RWPE1 (cell line): Measurements from ENCODE around the gene EVX2.
A peak's percentile ranks its signal among the peaks of the same experiment; 100 is the strongest.

ENCODE experiments used
- CTCF ChIA-PET: fragments of 350-600 bp; sonication (Branson Sonifier 250); formaldehyde crosslinking; extraction: SDS; loops from one replicate; lab custom pipeline; 2021; lab: Yijun Ruan, JAX
- POLR2A ChIA-PET: fragments of 400-600 bp; formaldehyde crosslinking; extraction: SDS; loops from one replicate; lab custom pipeline; 2020; ENCODE audit warnings: antibody characterized with exemption; ENCODE audit not compliant: low non-redundant PET; lab: Yijun Ruan, JAX
- DNase-seq: peaks from one replicate; pipeline ENCODE4 v3.0.0; 2012; ENCODE audit warnings: low spot score
- H3K27ac ChIP-seq: fragments of 450-650 bp; 2 replicates; pipeline ENCODE4 v1.5.1; 2017
- TF ChIP-seq, protein P1 (sequence below): fragments of 450-650 bp; conservative IDR thresholded peaks from 2 replicates; pipeline ENCODE4 v1.5.1; 2017; ENCODE audit warnings: low read depth, mild to moderate bottlenecking

EVX2 gene

DNA sequence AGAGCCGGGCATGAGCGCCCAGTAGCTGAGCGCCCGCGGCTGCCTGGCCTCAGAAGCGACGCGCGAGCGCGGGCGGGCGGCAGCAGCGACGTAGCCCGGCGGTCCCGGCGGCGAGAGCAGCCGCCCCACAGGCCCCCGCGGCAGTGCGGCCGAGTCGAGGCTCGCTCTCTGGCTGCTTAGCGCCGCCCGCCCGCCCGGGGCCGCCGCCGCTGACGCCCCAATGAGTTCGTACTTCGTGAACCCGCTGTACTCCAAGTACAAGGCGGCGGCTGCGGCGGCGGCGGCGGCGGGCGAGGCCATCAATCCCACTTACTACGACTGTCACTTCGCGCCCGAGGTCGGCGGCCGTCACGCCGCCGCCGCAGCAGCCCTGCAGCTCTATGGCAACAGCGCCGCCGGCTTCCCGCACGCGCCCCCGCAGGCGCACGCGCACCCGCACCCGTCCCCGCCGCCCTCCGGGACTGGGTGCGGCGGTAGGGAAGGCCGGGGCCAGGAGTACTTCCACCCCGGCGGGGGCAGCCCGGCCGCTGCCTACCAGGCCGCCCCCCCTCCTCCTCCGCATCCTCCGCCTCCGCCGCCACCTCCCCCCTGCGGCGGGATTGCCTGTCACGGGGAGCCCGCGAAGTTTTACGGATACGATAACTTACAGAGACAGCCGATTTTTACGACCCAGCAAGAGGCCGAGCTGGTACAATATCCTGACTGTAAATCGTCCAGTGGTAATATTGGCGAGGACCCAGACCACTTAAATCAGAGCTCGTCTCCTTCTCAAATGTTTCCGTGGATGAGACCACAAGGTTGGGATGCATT lies 46.6 kb upstream of the EVX2 start:
- DNase-seq = peak; percentile 49
- ChIA-PET POLR2A (no interaction called here), CTCF (interaction anchor here (0.6 to 2.0 kb wide), 5 partner anchors 10 to 530 kb away, joined by 3 to 10 read pairs (median 6); no protein-coding TSS in a partner anchor)
- H3K27ac ChIP-seq = peak overlapping the region; percentile 93
- TF ChIP-seq, protein P1, sequence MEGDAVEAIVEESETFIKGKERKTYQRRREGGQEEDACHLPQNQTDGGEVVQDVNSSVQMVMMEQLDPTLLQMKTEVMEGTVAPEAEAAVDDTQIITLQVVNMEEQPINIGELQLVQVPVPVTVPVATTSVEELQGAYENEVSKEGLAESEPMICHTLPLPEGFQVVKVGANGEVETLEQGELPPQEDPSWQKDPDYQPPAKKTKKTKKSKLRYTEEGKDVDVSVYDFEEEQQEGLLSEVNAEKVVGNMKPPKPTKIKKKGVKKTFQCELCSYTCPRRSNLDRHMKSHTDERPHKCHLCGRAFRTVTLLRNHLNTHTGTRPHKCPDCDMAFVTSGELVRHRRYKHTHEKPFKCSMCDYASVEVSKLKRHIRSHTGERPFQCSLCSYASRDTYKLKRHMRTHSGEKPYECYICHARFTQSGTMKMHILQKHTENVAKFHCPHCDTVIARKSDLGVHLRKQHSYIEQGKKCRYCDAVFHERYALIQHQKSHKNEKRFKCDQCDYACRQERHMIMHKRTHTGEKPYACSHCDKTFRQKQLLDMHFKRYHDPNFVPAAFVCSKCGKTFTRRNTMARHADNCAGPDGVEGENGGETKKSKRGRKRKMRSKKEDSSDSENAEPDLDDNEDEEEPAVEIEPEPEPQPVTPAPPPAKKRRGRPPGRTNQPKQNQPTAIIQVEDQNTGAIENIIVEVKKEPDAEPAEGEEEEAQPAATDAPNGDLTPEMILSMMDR = no peak

DNA sequence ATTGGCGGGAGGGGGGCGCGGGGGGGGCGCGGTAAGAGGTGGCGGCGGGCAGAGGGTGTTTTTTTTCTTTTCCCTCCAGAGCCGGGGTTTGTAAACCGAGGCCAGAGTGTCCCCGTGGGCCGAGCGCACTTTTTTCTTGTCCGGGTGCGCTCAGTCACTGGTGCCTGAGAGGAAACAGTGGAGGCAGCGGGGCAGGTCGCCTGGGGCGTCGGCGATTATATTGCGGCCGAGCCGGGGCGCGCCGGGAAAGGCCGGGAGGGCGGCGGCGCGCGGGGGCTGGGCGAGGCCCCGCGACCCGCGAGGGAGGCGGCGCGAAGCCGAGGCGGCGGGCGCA lies 46.0 kb upstream of the EVX2 start:
- CTCF ChIA-PET = interaction anchor here (0.6 to 2.0 kb wide), 4 partner anchors 11 to 524 kb away, joined by 3 to 10 read pairs (median 8); no protein-coding TSS in a partner anchor

DNA sequence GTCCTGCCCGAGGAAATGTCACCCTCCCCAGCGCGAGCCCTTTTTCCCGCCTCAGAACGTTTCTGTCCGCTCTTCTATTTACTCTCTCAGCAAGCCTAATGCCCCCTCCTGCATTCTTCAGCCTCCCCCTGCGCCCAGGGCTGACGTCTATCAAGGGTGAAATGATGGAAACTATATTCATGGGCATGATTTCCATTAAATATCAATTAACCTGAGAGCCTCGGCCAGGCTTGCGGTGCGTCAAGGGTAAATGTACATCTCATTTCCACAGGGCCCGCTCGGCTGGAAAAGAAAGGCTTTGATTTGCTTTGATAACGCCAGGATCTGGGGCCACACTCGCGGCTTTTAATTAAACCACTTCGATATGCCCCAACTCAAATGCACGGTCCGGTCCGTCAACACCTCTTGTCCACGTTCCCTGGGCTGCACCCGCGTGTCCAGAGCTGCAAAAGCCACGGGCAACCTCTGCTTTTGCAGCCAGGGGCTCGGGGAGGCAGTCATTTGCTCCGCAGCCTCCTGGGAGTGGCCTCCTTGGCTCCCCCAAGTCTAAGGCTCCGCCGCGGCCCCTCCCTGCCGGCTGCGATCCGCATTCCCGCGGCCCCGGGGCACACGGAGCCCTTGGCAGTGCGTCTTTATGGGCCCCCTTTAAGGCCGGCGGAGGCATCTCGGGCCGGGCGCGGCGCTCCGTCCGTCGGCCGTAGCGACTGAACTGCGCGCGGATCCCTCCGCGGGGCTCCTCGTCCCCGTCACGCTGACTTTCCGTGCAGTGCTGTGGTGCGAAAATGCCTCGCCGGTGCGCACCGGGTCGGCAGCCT lies 45.4 kb upstream of the EVX2 start, which contains the start of gene HOXD8:
TSS of gene HOXD8 (plus strand) at position 724 of the 815 bp plus-strand sequence. CDS start 662 bp downstream, outside the sequence.
- CTCF ChIA-PET = interaction anchor here (3.2 kb wide), 1 partner anchor 523 kb away, joined by 42 read pairs; no protein-coding TSS in a partner anchor
- TF ChIP-seq, protein P1 = no peak

More for the DNA sequence above, 46.0 kb upstream of the EVX2 start:
- TF ChIP-seq, protein P1 = no peak
- H3K27ac ChIP-seq = peak overlapping the region; percentile 93
- POLR2A ChIA-PET = no interaction called here
- no peak for DNase-seq

DNA sequence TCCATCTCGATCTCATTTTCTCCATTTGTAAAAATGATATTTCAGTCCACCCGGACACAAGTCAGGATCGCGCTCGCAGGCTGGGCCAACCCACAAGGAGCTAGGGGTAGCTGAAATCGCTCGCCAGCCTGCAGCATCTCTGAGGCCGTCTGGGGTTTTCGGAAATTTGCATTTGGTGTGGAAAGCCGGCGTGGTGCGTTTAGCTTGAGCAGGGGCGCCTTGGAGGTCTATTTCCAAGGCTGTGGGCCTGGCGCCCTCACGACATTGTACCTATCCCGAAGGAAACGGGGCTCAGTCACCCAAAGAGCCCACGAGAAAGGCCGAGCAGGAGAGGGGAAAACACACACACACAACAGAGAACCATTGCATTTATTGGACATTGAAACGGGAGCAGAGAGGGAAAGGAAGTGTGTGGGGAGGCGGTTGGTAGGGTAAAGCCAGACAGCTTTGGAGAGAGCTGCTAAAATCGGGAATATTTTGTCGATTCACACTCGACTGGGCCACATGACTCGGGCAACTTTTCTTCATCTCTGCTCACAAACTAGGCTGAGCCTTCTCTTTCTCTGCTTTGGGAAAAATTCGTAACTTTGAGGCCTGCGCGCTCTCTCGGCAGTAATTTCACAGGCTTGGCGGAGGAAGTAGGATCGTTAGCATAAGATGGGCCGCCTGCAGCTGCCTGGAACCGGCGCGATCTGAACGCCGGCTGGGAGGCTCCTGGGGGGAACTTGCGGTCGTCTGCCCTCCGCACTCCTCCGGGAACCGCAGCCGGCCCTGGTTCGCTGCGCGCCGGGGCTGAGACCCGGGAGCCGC lies 44.6 kb upstream of the EVX2 start:
- DNase-seq = no peak
- CTCF ChIA-PET = interaction anchor here (1.1 to 3.2 kb wide), 3 partner anchors 12 to 524 kb away, joined by 4 to 42 read pairs (median 4); no protein-coding TSS in a partner anchor
- POLR2A ChIA-PET = no interaction called here

More for the DNA sequence above, 45.4 kb upstream of the EVX2 start, which contains the start of gene HOXD8:
- POLR2A ChIA-PET = no interaction called here
- DNase-seq = no peak
- peak within 1 kb of the TSS; percentile 93 for H3K27ac ChIP-seq

DNA sequence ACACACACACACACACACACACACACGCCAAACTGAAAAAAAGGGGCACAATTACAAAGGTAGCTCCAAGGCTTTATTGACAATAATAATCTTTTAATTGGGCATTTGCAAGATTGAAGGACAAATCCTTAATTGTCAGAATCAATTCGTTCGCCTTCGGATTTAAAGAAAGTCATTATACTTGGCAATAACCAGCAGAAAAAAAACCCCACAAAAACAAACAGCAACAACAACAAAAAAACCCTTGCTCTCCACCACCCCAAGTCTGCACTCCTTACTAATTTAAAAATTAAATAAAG lies 44.0 kb upstream of the EVX2 start:
- POLR2A ChIA-PET = no interaction called here

More for the DNA sequence above, 44.6 kb upstream of the EVX2 start:
- H3K27ac ChIP-seq = peak overlapping the region; percentile 93
- TF ChIP-seq, protein P1 = no peak

More for the DNA sequence above, 44.0 kb upstream of the EVX2 start:
- TF ChIP-seq, protein P1 = no peak
- DNase-seq = no peak
- no peak overlapping the region for H3K27ac ChIP-seq
- CTCF ChIA-PET = interaction anchor here (0.7 to 3.2 kb wide), 8 partner anchors 13 to 1021 kb away, joined by 3 to 42 read pairs (median 5); no protein-coding TSS in a partner anchor
